HepG2 (cell line): ENCODE results near the gene SLC16A3. TPM values are rescaled to one million over a fixed set of nuclear protein-coding genes. Genes with fewer than 3 reads are reported as not detected.

Experiments
- BRCA1 ChIP-seq: sonication (generic); formaldehyde crosslinking; IDR thresholded peaks from 2 replicates; pipeline ENCODE4 v1.4.0; 2020; ENCODE audit warnings: missing genetic modification reagents
- CCDC6 ChIP-seq: sonication (generic); formaldehyde crosslinking; IDR thresholded peaks from 2 replicates; pipeline ENCODE4 v1.8.1; 2022; ENCODE audit warnings: mild to moderate bottlenecking, missing genetic modification reagents, moderate library complexity
- FOSL2 ChIP-seq: sonication (generic); formaldehyde crosslinking; IDR thresholded peaks from 2 replicates; pipeline ENCODE4 v1.4.0; 2020; ENCODE audit warnings: missing genetic modification reagents
- HCFC1 ChIP-seq: fragments of 150-350 bp; IDR thresholded peaks from 2 replicates; pipeline ENCODE4 v1.6.1; 2014; ENCODE audit warnings: low read depth, low read length
- NR2C2 ChIP-seq: sonication (generic); formaldehyde crosslinking; IDR thresholded peaks from 2 replicates; pipeline ENCODE4 v1.4.0; 2020; ENCODE audit warnings: missing genetic modification reagents, mild to moderate bottlenecking, moderate library complexity, borderline replicate concordance
- PBX3 ChIP-seq: sonication (generic); formaldehyde crosslinking; IDR thresholded peaks from 2 replicates; pipeline ENCODE4 v1.8.1; 2023; ENCODE audit warnings: missing genetic modification reagents, inconsistent platforms, borderline replicate concordance
- SIN3B ChIP-seq: fragments of 150-350 bp; IDR thresholded peaks from 2 replicates; pipeline ENCODE4 v1.6.1; 2014; ENCODE audit warnings: low read length
- TBP ChIP-seq: sonication (generic); formaldehyde crosslinking; IDR thresholded peaks from 2 replicates; pipeline ENCODE4 v1.5.0; 2020; ENCODE audit warnings: missing genetic modification reagents
- ZBTB3 ChIP-seq: sonication (generic); formaldehyde crosslinking; IDR thresholded peaks from 2 replicates; pipeline ENCODE4 v1.4.0; 2020; ENCODE audit warnings: low read depth, mild to moderate bottlenecking, moderate library complexity, missing genetic modification reagents, borderline replicate concordance
- ZNF101 ChIP-seq: sonication (generic); formaldehyde crosslinking; IDR thresholded peaks from 2 replicates; pipeline ENCODE4 v1.4.0; 2020; ENCODE audit warnings: mild to moderate bottlenecking, low read depth, missing genetic modification reagents, borderline replicate concordance
- ZSCAN31 ChIP-seq: sonication (generic); formaldehyde crosslinking; IDR thresholded peaks from 2 replicates; pipeline ENCODE4 v1.5.0; 2020; ENCODE audit warnings: low read depth, mild to moderate bottlenecking, missing genetic modification reagents
- polyA plus RNA-seq, 8 experiments: library from polyadenylated mRNA; depleted of rRNA in 3 of 8; stranded (reverse) in 7 of 8; unstranded in 1 of 8; fragments of >200 nt; fragmentation: Illumina TruSeq in 4 of 8; extraction: Trizol in 4 of 8; gene quantifications; 2 replicates each; pipeline versions ENCODE4 v1.2.1 to v1.2.3, GENCODE V29; 2011 to 2016; ENCODE audit warnings: low read depth in 4 of 8, missing spikeins in 1 of 8, mixed read lengths in 1 of 8; ENCODE audit not compliant: insufficient read depth in 1 of 8
- total RNA-seq, 5 experiments: library from RNA; depleted of rRNA; stranded (reverse); fragments of >200 nt; fragmentation: Illumina TruSeq; extraction: Trizol; gene quantifications; 2 replicates each; pipeline ENCODE4 v1.2.3, GENCODE V29; 2016; ENCODE audit warnings: low read depth in 1 of 5
- TF ChIP-seq, protein P1 (sequence below): sonication (generic); formaldehyde crosslinking; IDR thresholded peaks from 2 replicates; pipeline ENCODE4 v1.9.0; 2021; ENCODE audit warnings: missing genetic modification reagents, borderline replicate concordance
- TF ChIP-seq, protein P2 (sequence below), 2 experiments: fragments of 450-650 bp in 1 of 2; sonication (generic) in 1 of 2; formaldehyde crosslinking in 1 of 2; IDR thresholded peaks; 2 replicates each; pipeline versions ENCODE4 v1.6.1 to v1.8.0; 2016 to 2022; ENCODE audit warnings: antibody characterized with exemption in 1 of 2, mild to moderate bottlenecking in 1 of 2, missing genetic modification reagents in 1 of 2

The SLC16A3 gene
- total and polyA plus RNA-seq, 2 of the 13 experiments (the other 11 are each of a cell fraction or from before 2014, with no cell fraction given), result 242 to 349 TPM

DNA sequence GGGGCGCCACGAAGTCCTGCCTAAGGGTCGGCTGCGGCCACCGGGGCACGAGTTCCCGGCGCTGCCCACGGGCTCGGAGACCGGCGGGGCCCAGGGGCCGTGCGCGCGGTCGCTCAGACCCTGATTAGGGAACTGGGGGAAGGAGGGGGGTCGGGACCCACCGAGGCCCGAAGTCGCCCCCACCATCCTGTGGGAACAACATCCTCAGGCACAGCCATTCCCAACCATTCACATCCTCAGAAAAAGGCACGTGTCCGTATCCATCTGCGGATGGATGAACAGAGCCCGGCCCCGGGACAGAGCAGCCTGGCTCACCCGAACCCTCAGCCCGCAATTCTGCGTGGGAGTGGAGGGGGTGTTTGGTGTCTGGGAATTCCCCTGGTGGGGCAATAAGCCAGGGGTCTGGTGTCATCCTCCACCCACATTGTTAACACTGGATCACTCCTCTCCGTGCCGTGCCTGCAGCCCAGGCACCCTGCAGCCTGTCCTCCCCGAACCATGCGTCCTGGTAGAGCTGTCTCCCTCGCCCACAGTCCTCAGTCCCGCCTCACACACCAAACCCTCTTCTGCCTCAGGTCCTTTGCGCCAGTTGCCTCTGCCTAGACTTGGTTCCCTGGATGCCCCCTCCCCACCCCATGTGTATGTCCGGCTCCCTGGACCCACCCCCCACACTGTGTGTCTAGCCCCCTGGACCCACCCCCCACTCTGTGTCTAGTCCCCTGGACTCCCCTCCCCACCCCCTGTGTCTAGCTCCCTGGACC is 15.4 kb upstream of the SLC16A3 start (continued):
- TF ChIP-seq ZBTB3 (CRISPR knock-in tag), result no peak
- TF ChIP-seq CCDC6, result no peak
- TF ChIP-seq, protein P1, sequence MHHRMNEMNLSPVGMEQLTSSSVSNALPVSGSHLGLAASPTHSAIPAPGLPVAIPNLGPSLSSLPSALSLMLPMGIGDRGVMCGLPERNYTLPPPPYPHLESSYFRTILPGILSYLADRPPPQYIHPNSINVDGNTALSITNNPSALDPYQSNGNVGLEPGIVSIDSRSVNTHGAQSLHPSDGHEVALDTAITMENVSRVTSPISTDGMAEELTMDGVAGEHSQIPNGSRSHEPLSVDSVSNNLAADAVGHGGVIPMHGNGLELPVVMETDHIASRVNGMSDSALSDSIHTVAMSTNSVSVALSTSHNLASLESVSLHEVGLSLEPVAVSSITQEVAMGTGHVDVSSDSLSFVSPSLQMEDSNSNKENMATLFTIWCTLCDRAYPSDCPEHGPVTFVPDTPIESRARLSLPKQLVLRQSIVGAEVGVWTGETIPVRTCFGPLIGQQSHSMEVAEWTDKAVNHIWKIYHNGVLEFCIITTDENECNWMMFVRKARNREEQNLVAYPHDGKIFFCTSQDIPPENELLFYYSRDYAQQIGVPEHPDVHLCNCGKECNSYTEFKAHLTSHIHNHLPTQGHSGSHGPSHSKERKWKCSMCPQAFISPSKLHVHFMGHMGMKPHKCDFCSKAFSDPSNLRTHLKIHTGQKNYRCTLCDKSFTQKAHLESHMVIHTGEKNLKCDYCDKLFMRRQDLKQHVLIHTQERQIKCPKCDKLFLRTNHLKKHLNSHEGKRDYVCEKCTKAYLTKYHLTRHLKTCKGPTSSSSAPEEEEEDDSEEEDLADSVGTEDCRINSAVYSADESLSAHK, result no peak
- no peak for TF ChIP-seq TBP (CRISPR knock-in tag)
- no peak for TF ChIP-seq PBX3 (CRISPR knock-in tag)
- no peak for TF ChIP-seq ZSCAN31 (CRISPR knock-in tag)
- TF ChIP-seq ZNF101 (CRISPR knock-in tag), result no peak
- TF ChIP-seq, protein P2, sequence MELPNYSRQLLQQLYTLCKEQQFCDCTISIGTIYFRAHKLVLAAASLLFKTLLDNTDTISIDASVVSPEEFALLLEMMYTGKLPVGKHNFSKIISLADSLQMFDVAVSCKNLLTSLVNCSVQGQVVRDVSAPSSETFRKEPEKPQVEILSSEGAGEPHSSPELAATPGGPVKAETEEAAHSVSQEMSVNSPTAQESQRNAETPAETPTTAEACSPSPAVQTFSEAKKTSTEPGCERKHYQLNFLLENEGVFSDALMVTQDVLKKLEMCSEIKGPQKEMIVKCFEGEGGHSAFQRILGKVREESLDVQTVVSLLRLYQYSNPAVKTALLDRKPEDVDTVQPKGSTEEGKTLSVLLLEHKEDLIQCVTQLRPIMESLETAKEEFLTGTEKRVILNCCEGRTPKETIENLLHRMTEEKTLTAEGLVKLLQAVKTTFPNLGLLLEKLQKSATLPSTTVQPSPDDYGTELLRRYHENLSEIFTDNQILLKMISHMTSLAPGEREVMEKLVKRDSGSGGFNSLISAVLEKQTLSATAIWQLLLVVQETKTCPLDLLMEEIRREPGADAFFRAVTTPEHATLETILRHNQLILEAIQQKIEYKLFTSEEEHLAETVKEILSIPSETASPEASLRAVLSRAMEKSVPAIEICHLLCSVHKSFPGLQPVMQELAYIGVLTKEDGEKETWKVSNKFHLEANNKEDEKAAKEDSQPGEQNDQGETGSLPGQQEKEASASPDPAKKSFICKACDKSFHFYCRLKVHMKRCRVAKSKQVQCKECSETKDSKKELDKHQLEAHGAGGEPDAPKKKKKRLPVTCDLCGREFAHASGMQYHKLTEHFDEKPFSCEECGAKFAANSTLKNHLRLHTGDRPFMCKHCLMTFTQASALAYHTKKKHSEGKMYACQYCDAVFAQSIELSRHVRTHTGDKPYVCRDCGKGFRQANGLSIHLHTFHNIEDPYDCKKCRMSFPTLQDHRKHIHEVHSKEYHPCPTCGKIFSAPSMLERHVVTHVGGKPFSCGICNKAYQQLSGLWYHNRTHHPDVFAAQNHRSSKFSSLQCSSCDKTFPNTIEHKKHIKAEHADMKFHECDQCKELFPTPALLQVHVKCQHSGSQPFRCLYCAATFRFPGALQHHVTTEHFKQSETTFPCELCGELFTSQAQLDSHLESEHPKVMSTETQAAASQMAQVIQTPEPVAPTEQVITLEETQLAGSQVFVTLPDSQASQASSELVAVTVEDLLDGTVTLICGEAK (IDR thresholded peaks at IDR 0.05), result no peak
- TF ChIP-seq, protein P2 (CRISPR knock-in tag; IDR thresholded peaks at IDR 0.05), result no peak
- TF ChIP-seq BRCA1 (CRISPR knock-in tag), result no peak
- TF ChIP-seq SIN3B, result no peak
- no peak for TF ChIP-seq NR2C2
- no peak for TF ChIP-seq FOSL2
- no peak for TF ChIP-seq HCFC1
